ENCODE measurements around the gene MICAL2. TPM values are rescaled to one million over a fixed set of nuclear protein-coding genes. Genes with fewer than 3 reads are reported as not detected.

MICAL2 gene
- total RNA-seq, 1 donor from 2014 or later = 104 TPM

DNA sequence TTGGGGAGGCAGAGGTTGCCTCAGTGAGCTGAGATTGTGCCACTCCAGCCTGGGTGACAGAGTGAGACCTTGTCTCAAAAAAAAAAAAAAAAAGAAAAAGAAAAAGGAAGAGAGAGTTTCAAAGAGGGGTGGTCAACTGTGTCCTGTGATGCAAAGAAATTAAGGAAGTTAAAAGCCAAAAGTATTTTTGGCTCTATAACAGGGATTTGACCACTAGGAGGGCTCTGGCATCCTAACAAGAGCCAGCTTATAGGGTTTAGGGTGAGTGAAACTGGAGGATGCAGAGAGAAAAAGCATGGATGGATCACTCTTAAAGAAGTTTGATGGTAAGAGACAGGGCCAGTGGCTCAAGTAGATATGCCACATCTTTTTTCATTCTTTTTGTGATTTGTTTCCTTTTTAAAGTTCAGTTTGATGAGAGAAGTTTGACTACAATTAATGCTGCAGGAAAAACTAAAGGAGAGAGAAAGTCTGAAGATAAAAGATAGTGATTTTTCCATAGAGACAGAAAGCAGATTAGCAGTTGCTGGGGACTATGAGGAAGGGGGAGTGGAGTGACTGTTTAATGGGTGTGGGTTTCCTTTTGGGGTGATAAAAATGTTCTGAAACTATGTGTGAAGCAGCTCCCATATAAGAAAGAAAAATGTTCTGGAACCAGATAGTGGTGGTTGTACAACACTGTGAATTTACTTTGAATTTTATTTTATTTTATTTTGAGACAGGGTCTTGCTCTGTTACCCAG lies 11.1 kb upstream of the MICAL2 start:
- H3K4me3 ChIP-seq (ENCODE audit: low read depth, low read length) = no peak overlapping the region
- TF ChIP-seq, protein P1, sequence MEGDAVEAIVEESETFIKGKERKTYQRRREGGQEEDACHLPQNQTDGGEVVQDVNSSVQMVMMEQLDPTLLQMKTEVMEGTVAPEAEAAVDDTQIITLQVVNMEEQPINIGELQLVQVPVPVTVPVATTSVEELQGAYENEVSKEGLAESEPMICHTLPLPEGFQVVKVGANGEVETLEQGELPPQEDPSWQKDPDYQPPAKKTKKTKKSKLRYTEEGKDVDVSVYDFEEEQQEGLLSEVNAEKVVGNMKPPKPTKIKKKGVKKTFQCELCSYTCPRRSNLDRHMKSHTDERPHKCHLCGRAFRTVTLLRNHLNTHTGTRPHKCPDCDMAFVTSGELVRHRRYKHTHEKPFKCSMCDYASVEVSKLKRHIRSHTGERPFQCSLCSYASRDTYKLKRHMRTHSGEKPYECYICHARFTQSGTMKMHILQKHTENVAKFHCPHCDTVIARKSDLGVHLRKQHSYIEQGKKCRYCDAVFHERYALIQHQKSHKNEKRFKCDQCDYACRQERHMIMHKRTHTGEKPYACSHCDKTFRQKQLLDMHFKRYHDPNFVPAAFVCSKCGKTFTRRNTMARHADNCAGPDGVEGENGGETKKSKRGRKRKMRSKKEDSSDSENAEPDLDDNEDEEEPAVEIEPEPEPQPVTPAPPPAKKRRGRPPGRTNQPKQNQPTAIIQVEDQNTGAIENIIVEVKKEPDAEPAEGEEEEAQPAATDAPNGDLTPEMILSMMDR (conservative IDR thresholded peaks at IDR 0.05; ENCODE audit: low read depth, low read length) = peak; percentile 5
- DNase-seq (ENCODE audit: low read depth) = no peak

DNA sequence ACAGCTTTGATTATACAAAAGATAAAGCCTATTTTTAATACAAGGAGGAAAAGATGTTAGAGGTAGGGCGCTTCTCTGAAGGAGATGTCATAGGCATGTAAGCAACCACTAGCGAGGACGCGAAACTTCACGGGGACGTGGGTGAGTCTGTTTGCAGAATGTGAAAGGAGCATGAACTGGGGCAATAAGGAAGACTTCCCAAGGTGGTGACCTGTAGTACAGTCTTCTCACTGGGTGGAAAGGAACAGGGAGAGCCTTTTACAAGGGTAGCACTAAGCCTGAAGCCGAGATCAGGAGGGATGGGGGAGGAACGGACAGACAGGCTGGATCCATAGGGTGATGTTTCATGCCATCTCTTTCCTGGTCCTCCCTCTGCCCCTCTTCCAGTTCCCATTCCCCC lies 10.0 kb upstream of the MICAL2 start:
- no peak for DNase-seq (ENCODE audit: low read depth)
- TF ChIP-seq, protein P1 (conservative IDR thresholded peaks at IDR 0.05; ENCODE audit: low read depth, low read length) = no peak
- H3K4me3 ChIP-seq (ENCODE audit: low read depth, low read length) = no peak overlapping the region

GRCh38 chr11:12100841-12101242 lies 9.5 kb upstream of the MICAL2 start:
- no peak overlapping the region for H3K4me3 ChIP-seq (ENCODE audit: low read depth, low read length)
- TF ChIP-seq, protein P1 (conservative IDR thresholded peaks at IDR 0.05; ENCODE audit: low read depth, low read length) = no peak
- no peak for DNase-seq (ENCODE audit: low read depth)

DNA sequence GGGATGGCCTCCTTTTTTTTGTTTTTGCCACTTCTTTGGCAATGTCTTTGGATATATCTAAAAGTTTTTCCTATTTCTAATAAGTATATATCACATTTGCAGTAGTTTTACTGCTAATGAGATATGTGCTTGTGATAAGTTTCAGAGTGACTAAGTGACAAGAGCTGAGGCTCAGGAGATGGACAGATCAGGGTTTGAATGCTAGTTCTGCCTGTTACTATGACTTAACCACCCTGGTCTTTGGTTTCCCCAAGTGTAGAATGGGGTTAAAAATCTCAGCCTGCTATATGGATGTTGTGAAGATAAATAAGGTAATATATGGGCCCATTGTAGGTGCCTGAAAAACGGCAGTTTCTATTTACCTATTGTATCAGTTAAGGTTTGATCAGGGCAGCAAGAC lies 9.1 kb upstream of the MICAL2 start:
- TF ChIP-seq, protein P1 (conservative IDR thresholded peaks at IDR 0.05; ENCODE audit: low read depth, low read length) = no peak
- no peak for DNase-seq (ENCODE audit: low read depth)
- H3K4me3 ChIP-seq (ENCODE audit: low read depth, low read length) = no peak overlapping the region

- no peak for DNase-seq (ENCODE audit: low read depth)
- no peak overlapping the region for H3K4me3 ChIP-seq (ENCODE audit: low read depth, low read length)
- TF ChIP-seq, protein P1 (conservative IDR thresholded peaks at IDR 0.05; ENCODE audit: low read depth, low read length) = peak; percentile 47
These were observed 7.6 kb upstream of the MICAL2 start for GRCh38 chr11:12102588-12103410.

GRCh38 chr11:12103411-12104225 lies 6.8 kb upstream of the MICAL2 start:
- no peak for DNase-seq (ENCODE audit: low read depth)
- TF ChIP-seq, protein P1 (conservative IDR thresholded peaks at IDR 0.05; ENCODE audit: low read depth, low read length) = no peak
- H3K4me3 ChIP-seq (ENCODE audit: low read depth, low read length) = no peak overlapping the region
